ENCODE measurements around the gene POLN.
"Not testable (repeated sequence)": the region's sequence is repeated elsewhere in the genome, so short reads cannot be mapped to it uniquely, and the experiment has no call there.

The POLN gene

GRCh38 chr4:2172161-2172560 is 69.8 kb downstream of the POLN start:
- DNase-seq (ENCODE audit: low read depth in 3 of 3, low spot score in 1 of 3): no peak

- DNase-seq (ENCODE audit: low read depth in 3 of 3, low spot score in 1 of 3): no peak
These were observed 73.2 kb downstream of the POLN start for GRCh38 chr4:2168469-2169319.

GRCh38 chr4:2166253-2166652 is 75.7 kb downstream of the POLN start:
- no peak for DNase-seq (ENCODE audit: low read depth in 3 of 3, low spot score in 1 of 3)

GRCh38 chr4:2165391-2165790 is 76.5 kb downstream of the POLN start:
- DNase-seq (ENCODE audit: low read depth in 3 of 3, low spot score in 1 of 3): no peak

GRCh38 chr4:2163311-2163821 is 78.6 kb downstream of the POLN start:
- DNase-seq (ENCODE audit: low read depth in 3 of 3, low spot score in 1 of 3): no peak

- DNase-seq (ENCODE audit: low read depth in 3 of 3, low spot score in 1 of 3): not testable (repeated sequence)
These were observed 80.7 kb downstream of the POLN start for GRCh38 chr4:2161092-2161703.

GRCh38 chr4:2159931-2160330 is 82.0 kb downstream of the POLN start:
- DNase-seq (ENCODE audit: low read depth in 3 of 3, low spot score in 1 of 3): no peak

GRCh38 chr4:2155246-2155645 is 86.7 kb downstream of the POLN start:
- DNase-seq (ENCODE audit: low read depth in 3 of 3, low spot score in 1 of 3): no peak

- DNase-seq (ENCODE audit: low read depth in 3 of 3, low spot score in 1 of 3): no peak
These were observed 87.6 kb downstream of the POLN start for GRCh38 chr4:2154215-2154740.

- DNase-seq (ENCODE audit: low read depth in 3 of 3, low spot score in 1 of 3): no peak
These were observed 90.4 kb downstream of the POLN start for GRCh38 chr4:2151544-2151943.

- no peak for DNase-seq (ENCODE audit: low read depth in 3 of 3, low spot score in 1 of 3)
These were observed 91.8 kb downstream of the POLN start for GRCh38 chr4:2150076-2150475.

- DNase-seq (ENCODE audit: low read depth in 3 of 3, low spot score in 1 of 3): no peak
These were observed 99.1 kb downstream of the POLN start for GRCh38 chr4:2142630-2143427.

GRCh38 chr4:2141762-2142451 is 100.0 kb downstream of the POLN start:
- DNase-seq (ENCODE audit: low read depth in 3 of 3, low spot score in 1 of 3): no peak

GRCh38 chr4:2141022-2141761 is 100.7 kb downstream of the POLN start:
- no peak for DNase-seq (ENCODE audit: low read depth in 3 of 3, low spot score in 1 of 3)

GRCh38 chr4:2138846-2139500 is 102.9 kb downstream of the POLN start:
- no peak for DNase-seq (ENCODE audit: low read depth in 3 of 3, low spot score in 1 of 3)

GRCh38 chr4:2136726-2137125 is 105.2 kb downstream of the POLN start:
- no peak for DNase-seq (ENCODE audit: low read depth in 3 of 3, low spot score in 1 of 3)

- no peak for DNase-seq (ENCODE audit: low read depth in 3 of 3, low spot score in 1 of 3)
These were observed 106.8 kb downstream of the POLN start for GRCh38 chr4:2135083-2135482.

GRCh38 chr4:2132438-2132837 is 109.5 kb downstream of the POLN start:
- DNase-seq (ENCODE audit: low read depth in 3 of 3, low spot score in 1 of 3): no peak

- no peak for DNase-seq (ENCODE audit: low read depth in 3 of 3, low spot score in 1 of 3)
These were observed 114.2 kb downstream of the POLN start for GRCh38 chr4:2127609-2128332.

All from stimulated activated CD4-positive, alpha-beta T cell treated with anti-CD3 and anti-CD28 coated beads, TNF-alpha, amount 100 ng/mL, for 1 hour (primary cell).